GM10266 (cell line): ENCODE measurements around the gene SEMA7A.

Experiments used
- DNase-seq: peaks from one replicate; pipeline ENCODE4 v3.0.0; 2012; ENCODE audit errors: extremely low spot score
- CTCF ChIP-seq: IDR thresholded peaks from 2 replicates; pipeline ENCODE4 v1.5.1; 2012; ENCODE audit warnings: mild to moderate bottlenecking, low read depth; ENCODE audit not compliant: control insufficient read depth, insufficient read depth; ENCODE audit errors: missing control alignments

SEMA7A gene

GRCh38 chr15:74403991-74404563, 29.7 kb downstream of the SEMA7A start:
- TF ChIP-seq CTCF: no peak
- DNase-seq: peak; percentile 67

- no peak for TF ChIP-seq CTCF
- no peak for DNase-seq
Measured at GRCh38 chr15:74403588-74403919, 30.2 kb downstream of the SEMA7A start.

- TF ChIP-seq CTCF: no peak
- DNase-seq: peak; percentile 69
Measured at GRCh38 chr15:74402873-74403587, 30.7 kb downstream of the SEMA7A start.

- no peak for TF ChIP-seq CTCF
- DNase-seq: no peak
Measured at GRCh38 chr15:74402337-74402841, 31.4 kb downstream of the SEMA7A start.

GRCh38 chr15:74400915-74401757, 32.6 kb downstream of the SEMA7A start:
- no peak for DNase-seq
- TF ChIP-seq CTCF: no peak

GRCh38 chr15:74400313-74400860, 33.4 kb downstream of the SEMA7A start:
- no peak for TF ChIP-seq CTCF
- no peak for DNase-seq
